GM18909 (cell line): ENCODE results near the gene SEMA3C.

Source experiments
- ATAC-seq: cut with Tn5 transposase; IDR thresholded peaks from one replicate; pipeline ENCODE4 v1.9.1; 2021; ENCODE audit warnings: mild to moderate bottlenecking; ENCODE audit not compliant: unreplicated experiment, poor library complexity

Gene SEMA3C

DNA sequence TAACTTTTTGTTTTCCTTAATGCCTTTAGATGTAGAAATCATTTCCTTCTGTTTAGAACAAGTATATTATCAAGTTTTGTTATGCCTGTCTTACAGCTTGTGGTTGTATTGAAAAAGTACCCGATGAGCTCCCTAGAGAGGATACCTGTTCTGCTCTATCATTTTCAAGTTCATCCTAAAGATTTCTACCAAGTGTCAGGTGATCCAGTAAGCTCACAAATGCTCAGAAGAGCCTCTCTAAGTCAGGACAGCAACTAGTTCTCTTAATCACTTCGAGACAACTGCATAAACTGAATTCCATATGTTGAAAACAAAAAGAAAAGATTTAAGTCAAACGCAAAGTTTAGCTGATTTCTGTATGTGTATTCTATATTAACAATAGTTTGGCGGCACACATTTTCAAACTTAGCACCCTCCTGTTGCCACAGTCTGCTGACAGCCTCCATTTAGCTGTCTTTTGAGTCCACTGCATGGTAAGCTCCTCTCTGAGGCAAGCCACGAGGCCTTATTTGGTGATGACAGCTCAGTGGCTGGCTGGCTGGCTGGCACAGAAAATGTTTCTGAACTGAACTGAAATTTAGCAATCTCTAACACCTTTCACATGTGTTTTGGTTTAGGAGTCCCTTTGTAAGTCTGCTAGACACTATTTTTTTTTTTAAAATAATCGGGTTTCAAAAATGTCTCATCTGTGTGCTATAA is 59.4 kb downstream of the SEMA3C start:
- no peak for ATAC-seq

DNA sequence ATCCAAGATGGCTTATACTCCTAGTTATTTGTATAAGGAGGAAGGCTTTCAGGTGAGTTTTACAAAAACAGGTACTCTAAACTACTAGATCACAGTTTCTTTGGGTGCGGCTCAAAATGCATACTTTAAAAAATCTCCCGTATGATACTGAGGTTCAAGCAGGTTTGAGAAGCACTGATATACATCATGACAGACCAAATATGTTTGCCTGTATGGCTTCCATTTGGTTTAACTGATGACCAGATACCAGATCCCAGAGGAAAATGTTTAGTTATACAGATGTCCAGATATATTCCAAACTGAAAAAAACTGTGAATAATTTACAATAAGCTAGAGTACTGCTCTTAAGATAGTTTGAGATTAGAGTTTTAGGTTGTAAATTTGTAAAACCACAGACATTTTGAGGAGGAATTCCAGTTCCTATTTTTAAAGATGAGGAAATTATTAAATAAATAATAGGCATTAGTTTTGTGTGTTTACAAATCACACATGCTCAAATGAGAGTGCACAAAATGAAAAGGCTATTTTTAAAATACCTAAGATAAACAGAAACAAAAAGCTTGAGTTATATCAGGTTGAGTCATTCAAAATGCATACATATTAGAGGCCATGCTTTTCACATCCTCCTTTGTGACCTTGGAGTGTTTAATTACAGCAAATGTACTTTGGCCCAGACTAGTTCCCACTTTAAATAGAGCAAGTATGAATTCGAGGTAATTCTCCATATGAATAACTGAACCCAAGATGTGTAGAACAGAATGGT is 60.5 kb downstream of the SEMA3C start:
- ATAC-seq, result peak; percentile 69

DNA sequence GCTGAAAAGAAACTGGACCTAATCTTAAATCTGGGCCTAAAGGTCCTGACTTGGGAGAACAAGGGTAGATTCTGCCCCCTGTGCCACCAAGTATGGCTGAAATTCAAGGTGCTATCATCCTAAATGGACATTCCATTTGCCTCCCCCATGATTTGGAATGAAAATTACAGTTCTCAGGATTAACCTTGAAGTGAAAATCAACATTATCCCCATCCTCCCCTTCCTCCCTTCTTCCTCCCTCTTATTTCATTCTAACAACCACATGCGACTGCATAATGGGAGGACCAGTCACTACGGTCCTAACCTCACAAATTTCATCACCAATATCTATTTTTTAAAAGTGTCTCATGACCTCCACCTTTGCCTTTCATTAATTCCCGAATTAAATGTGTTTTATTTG is 62.1 kb downstream of the SEMA3C start:
- no peak for ATAC-seq

DNA sequence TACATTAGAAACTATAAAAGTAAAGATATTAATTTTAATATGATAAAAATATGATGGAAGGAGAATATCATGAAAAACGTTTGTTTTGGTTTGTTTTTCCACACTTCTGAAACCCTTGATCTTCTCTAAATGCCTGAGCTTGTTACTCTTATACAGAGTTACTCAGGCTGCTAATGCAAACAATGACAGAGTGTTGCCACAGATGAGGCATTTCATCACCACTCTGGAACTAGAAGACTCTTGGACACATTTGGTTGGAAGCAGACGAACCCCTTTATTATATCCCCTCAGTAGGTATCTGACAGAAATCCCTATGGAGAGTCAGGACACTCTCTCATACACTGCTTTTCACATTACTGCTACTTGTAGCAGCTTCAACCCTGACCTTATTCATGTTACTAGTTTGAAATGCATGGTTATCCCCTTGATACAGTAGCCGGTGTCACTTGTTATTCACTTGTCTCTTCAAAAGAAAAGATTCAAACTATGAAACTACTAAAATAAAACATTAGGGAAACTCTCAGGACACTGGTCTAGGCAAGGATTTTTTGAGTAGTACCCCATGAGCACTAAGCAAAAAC is 66.9 kb downstream of the SEMA3C start:
- no peak for ATAC-seq

DNA sequence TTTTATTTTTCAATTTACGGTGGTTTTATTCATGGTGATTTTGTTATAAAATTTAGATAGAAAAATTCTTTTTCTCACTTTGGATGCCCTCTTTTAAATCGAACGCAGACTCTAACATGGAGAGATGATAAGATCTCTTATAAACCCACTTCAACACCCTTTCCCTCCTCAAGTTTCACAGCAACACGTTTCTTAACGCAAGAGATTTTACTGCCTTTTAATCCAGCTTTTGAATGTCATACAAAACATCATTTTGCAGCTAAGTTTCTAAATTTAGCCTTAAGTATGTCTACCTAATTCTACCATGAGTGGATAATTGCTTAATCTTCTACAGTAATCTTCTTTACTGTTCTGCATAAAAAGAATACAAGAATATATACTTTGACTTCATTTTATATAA is 70.0 kb downstream of the SEMA3C start:
- no peak for ATAC-seq

- ATAC-seq, result no peak
Observed at GRCh38 chr7:80847895-80848294, 71.0 kb downstream of the SEMA3C start.

GRCh38 chr7:80847027-80847426 is 71.8 kb downstream of the SEMA3C start:
- ATAC-seq, result no peak

- ATAC-seq, result no peak
Observed at GRCh38 chr7:80844916-80845315, 73.9 kb downstream of the SEMA3C start.

- ATAC-seq, result no peak
Observed at GRCh38 chr7:80843018-80843677, 75.7 kb downstream of the SEMA3C start.

DNA sequence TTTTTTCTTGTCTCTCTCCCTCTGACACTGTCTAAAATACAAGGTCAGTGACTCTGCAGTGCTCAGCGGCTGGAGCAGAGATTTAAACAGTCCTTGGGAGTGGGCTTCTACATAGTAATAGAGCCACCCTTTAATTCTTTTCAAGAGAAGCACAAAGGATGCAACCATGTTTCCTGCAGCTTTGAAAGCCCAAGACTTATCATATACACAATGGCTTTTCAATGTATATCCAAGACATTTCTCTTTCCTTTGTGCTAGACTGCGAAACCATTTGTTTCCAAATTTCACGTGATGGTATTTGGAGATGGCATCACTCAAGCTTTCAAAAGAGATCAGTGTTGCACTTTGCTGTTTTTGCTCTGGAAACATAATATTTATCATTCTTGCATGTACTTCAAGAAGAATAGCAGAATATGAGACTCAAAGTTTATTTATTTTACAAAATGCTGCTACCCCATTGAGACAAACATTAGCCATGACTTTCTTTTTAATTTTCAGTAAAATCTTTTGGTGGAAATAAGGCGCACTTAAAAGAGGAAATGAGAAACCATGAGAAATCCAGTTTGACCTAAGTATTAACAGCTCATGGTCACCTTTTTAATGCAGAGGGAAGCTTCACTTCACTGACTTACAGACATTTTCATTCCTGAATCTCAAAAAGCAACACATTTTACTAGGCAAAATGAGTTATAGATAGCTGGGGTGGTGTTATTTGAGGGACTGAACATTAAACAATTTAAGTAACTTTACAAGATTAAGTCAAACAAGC is 76.6 kb downstream of the SEMA3C start:
- ATAC-seq, result no peak

- no peak for ATAC-seq
Observed at GRCh38 chr7:80841423-80841955, 77.4 kb downstream of the SEMA3C start.

- no peak for ATAC-seq
Observed at GRCh38 chr7:80840681-80841080, 78.2 kb downstream of the SEMA3C start.

DNA sequence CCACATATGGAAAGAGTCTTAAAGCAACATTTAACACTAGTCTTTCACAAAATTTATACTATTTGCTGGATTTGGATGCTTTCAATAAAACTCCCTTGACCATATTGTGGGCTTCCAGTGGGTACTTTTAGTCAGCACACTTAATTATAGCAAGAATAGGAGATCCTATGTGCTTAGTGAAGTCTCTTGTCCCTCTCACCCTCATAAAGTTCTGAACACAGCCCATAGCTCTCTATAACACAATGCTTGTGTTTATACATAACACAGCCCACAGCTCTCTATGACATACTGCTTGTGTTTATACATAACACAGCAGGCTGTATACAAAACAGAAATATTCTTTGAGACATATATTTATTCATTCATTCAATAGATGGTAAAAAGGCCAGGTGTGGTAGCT is 79.0 kb downstream of the SEMA3C start:
- no peak for ATAC-seq

- no peak for ATAC-seq
Observed at GRCh38 chr7:80838643-80839042, 80.2 kb downstream of the SEMA3C start.

DNA sequence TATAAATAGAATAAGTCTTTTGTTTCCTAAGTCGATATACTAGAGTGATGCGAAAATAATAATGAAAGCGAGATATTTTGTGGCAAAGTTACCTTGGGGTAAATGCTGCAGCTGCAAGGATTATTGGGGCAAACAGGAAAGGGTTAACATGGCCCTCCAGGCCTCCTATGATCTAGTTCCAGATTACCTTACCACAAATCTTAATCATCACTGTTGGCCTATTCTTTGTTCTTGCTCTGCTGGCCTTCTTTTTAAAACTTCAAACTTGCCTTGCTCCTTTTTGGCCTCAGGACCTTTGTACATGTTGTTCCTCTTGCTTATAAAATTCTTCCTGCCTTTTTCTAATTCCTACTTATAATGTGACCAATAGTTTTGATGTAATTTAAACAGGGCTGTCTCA is 81.5 kb downstream of the SEMA3C start:
- no peak for ATAC-seq

DNA sequence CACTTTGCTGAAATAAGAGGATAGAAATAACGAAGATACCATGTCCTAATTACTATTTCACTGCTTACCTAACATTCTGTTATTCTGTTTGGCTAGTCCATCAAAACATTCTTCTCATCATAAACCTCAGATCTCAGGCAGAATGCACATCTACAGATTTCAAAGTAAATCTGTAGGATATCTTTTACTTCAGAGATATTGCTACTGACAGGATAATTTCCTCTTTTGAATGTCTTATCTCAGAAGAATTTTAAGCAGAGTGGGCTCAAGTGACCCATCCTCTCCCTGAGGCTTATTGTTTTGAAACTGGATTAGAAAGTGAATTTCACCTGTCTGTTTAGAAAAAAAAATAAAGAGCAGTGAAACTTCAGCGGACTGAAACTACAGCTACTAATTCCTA is 83.6 kb downstream of the SEMA3C start:
- ATAC-seq, result no peak

DNA sequence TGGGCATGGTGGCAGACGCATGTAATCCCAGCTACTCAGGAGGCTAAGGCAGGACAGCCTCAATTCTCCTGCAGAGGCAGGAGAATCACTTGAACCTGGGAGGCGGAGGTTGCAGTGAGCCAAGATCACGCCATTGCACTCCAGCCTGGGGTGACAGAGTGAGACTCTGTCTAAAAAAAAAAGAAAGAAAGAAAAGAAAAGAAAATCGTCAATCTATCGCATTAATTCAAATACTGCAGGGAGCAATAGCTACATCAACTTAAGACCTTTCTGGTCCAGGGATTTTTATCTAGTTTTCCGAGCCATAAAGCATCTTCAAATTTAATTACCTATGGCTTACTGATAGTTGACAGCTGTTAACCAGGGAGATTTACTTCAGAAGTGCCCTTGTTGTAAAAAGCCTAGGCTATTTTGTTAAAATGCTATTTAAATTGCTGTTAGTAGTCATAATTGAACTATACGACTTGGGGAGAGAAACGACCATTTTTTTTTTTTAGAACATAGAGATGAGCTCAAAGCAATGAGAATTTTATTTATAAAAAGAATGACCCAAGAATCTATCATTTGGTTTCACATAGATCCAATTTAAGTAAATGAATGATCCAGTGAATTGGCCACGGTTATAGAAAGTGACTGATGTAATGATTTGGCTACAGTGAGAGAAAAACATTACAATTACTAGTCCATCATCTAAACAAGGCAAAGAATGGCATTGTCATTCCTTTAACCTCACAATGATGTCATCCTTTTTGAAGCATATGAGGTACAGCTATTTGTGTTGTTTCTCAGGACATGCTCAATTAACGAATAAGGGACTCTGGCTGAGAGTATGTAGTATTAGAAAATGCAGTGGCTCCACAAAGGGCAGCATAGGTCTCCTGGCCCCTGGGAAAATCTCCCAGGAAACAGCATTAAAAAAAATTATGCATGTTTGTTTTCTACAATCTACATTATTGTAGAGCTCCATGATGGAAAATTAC is 85.3 kb downstream of the SEMA3C start:
- ATAC-seq, result no peak

DNA sequence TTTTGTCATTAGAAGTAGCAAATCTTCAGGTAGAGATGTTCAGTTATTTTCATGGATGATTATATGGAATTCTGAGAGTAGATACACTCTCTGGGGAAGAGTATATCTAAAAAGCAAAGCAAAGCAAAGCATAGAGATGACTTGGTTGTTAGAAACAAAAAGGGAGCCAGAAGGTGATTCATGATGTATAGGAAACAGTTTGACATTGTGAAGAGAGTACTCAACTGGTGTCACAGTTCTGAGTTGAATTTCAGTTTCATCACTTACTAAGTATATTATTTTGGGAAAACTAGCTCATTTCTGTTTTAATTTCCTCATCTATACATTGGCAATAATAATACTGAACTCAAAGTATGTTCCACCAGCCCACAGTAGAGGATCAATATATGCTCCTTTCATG is 86.8 kb downstream of the SEMA3C start:
- ATAC-seq, result no peak
